ENCODE data around the gene BPI.
"Not testable (repeated sequence)": the region's sequence is repeated elsewhere in the genome, so short reads cannot be mapped to it uniquely, and the experiment has no call there.

BPI gene

DNA sequence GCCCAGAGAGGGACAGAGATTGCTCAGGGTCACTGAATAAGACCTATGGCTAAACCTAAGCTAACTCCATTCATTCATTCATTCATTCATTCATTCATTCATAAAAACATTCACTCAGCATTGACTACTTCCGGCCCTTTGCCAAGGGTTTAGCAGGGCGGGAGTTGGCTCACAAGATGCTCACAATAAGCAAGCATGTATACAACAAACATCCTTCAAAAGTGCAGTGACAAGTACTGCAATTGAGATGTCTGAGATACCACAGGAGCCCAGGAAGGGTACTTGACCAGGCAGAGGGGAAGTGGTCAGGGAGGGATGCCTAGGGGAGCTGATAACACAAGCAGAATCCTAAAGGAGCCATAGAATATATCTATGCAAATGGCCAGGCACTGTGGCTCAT lies 25.2 kb upstream of the BPI start:
- no peak for ATAC-seq

GRCh38 chr20:38281176-38281915 lies 22.6 kb upstream of the BPI start:
- ATAC-seq, result not testable (repeated sequence)

DNA sequence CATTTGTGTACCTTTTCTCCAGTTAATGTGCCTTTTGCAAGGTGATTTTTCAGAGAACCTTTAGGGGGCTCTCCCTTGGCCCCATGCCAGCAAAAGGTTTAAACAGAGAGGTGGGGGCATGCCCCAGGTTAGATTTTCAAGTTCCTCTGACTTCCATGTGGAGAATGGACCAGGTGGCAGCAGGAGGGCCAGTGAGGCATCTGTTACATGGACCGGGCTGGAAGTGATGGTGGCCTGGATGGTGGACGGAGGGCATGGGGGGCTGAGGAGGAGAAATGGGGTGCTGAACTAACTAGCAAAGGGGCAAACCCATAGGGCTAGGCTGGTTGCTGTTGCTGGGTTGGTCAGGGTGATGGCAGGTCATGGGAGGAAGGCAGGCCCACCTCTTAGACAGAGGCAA lies 20.7 kb upstream of the BPI start:
- ATAC-seq, result no peak

DNA sequence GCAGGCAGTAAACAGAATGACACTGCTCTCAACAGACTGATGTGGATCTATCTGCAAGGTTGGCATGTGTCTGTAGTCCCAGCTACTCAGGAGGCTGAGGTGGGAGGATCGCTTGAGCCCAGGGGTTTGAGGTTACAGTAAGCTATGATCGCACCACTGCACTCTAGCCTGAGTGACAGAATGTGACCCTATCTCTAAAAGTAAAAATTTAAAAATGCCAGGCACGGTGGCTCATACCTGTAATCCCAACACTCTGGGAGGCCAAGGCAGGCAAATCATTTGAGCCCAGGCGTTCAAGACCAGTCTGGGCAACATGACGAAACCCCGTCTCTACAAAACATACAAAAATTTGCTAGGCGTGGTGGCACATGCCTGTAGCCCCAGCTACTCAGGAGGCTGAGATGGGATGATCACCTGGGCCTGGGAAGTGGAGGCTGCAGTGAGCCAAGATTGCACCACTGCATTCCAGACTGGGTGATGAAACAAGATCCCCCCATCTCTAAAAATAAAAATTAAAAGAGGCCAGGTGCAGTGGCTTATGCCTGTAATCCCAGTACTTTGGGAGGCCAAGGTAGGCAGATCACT lies 19.8 kb upstream of the BPI start:
- not testable (repeated sequence) for ATAC-seq

- ATAC-seq, result no peak
Measured at GRCh38 chr20:38284893-38285444, 19.0 kb upstream of the BPI start.

DNA sequence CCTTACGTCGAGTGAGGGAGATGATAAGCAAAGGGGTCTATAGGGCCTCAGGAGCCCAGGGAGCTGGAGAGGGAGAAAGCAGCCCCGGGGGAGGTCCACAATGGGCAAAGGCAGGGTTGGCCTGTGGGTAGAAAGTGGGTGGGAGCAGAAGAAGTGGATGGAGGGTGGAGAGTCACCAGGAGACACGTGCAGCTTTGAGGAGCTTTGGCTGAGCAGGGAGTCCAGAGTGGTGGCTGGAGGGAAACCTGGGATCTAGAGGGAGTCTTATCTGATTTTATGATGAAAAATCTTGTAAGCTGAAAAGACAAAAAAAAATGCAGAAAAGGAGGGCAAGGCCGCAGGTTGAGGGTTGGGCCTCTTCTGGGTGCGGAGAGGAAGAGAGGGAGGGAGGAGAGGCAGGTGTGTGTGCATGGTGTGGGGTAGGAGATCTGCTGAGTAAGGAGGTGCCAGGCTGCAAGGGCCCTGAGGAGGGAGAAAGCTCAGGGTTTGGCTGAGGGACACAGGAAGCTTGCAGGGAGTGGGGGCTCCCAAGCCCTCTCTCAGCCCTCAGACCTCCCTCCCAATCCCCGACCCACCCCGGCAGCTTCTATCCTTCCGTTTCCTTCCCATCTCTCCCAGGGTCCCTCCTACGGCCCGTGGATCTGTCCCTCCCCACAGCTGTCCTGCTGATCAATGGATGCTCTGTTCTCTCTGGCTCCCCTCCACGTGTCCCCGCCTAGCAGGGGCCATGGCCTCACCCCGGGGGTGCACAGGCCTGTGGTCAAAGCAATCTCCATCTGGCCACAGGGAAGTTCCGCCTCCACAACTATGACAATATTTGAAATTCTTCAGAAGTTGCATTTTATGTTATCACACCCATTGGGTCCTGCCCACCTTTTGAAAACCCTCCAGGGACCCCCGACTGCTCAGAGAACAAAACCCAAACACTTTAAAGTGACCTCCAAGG lies 17.1 kb upstream of the BPI start:
- ATAC-seq, result no peak

DNA sequence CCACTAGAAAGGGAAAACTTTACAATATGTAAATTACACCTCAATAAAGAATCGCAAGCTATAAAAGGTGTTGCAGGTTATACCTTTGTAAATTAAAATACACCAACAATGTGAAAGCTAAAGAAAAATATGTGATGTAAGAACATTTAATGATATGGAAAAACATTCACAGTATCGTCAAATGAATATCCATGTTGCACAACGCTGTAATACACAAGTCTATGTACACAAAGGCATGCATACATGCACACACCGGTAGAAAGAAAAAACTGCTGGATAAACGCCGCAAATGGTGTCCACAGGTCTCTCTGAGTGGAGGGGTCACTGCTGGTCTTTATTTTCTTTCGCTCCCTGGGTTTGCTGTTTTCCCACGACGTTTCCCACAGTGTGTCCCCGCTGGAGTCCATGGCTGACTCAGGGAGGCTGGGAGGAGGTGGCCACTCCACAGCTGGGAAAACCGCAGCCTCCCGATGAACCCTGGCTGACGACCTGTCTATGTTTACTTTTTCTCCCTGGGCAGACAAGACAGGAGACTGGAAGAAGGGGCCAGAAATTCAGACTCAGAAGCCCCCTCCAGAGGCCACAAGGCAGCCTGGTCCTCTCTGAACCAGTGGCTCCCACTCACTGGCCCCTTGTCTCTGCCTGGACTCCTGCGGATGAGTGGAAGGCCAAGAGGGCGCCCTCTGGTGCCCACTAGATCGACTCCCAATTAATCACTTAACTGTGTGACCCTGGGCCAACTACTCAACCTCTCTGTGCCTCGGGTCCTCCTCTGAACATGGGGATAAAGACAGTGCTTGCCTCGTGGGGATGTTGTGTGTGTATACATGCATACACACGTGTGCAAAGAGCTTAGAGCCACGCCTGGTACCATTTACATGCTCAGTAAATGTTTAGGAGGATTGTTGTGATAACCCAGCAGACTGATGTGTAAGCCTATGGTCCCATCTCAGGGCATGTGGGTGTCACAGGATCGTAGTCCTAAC lies 12.8 kb upstream of the BPI start:
- no peak for ATAC-seq

GRCh38 chr20:38291966-38292365 lies 12.0 kb upstream of the BPI start:
- ATAC-seq, result no peak

GRCh38 chr20:38293491-38294065 lies 10.4 kb upstream of the BPI start:
- no peak for ATAC-seq

DNA sequence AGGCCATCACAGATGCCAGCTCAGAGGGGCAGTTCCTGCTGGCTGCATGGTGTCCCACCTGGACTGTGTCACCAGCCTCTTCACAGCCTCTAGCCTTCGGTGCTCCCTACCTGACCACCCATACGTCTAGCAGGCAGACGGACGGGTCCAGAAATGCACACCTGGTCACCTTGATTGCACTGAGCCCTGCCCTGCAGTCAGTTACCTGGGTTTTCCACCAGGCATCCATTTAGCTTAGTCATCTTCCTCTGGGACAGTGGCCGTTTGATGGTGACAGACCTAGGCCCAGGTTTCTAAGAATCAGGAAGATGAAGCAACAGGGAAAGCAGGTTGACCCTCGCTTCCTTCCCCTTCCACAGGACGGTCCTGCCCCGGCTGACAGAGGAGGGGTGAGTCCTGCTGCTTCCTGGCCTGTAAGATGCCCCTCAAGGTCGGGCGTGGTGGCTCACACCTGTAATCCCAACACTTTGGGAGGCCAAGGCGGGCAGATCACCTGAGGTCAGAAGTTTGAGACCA lies 9.8 kb upstream of the BPI start:
- no peak for ATAC-seq

GRCh38 chr20:38295811-38296210 lies 8.1 kb upstream of the BPI start:
- no peak for ATAC-seq

DNA sequence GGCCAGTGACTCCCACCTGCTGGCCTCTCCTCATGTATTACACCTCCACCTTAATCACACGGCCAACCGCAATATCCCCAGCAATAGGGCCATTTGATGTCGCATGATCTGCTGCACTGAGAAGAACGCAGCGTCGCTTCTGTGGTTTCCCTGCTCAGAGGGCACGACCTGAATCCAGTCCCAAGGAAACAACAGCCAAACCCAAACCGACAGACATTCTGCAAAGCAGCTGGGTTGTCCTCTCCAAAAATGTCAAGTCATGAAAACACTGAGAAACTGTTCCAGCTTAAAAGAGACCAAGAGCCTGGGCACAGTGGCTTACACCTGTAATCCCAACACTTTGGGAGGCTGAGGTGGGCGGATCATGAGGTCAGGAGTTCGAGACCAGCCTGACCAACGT lies 7.5 kb upstream of the BPI start:
- ATAC-seq, result no peak

DNA sequence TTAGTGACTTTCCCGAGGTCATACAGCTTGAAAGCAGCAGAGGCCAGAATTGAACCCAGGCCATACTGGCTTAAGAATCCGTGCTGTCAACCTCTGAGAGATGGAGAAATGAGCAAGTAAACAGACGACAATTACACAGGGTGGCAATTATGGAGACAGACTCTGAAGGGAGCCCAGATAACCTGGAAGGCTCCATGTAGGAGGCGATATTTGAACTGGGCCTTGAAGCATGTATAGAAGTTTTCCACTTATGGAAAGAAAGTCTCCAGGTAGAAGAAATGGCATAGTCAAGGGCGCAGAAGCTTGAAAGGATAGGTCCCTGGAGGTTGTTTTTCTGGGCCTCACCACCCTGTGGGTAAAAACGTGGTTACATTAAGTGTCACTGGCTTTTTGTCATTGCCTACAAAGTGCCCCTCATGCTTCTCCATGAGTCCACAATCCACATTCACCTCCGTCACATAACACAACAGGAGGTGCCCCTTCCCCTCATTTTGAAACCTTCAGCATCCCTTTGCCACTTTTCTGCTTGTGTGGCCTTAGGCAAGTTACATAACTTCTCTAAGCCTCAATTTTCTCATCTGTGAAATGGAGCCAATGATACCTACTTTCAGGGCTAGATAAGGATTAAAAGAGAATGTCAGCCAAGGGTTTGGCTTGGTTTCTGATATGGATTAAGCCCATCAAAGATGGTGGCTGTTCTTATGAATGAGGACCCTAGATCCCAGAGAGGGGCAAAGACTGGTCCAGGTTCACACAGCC lies 5.9 kb upstream of the BPI start:
- ATAC-seq, result no peak

GRCh38 chr20:38298768-38299288 lies 5.1 kb upstream of the BPI start:
- no peak for ATAC-seq

DNA sequence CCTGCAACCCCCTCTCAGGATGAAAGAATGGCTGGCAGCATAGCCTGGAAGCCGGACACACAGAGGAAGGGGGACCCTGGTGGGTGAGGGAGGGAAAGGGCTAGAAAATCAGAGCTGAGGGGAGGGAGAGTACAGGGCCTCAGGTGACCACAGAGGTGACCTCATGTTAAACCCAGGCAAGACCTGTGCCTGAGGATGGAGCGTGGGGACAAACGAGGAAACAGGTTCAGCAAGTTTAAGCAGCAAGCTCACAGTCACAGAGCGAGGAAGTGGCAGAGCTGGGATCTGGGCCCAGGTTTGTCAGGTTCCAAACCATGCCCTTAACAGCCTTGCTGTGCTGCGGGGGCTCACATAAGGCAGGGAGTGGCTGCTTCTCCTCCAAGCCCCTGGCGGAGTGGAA lies 4.0 kb upstream of the BPI start:
- ATAC-seq, result no peak

DNA sequence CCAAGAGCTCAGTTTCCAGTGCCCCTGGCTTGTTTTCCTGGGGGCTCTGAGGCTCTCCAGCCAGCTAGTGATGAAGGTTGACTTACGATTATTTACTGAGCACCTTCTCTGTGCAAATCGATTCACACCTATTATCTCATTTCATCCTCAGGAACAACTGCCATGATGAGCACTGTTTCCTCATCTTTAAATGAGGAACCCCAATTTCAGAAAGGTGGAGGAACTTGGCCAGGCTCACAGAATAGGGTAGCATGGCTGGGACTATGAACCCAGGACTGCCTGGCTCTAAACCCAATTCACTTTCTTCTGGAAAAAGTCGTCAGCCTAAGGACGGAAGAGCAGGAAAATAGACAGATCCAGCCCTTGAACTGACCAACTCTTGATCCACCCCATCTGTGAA lies 3.5 kb upstream of the BPI start:
- no peak for ATAC-seq

DNA sequence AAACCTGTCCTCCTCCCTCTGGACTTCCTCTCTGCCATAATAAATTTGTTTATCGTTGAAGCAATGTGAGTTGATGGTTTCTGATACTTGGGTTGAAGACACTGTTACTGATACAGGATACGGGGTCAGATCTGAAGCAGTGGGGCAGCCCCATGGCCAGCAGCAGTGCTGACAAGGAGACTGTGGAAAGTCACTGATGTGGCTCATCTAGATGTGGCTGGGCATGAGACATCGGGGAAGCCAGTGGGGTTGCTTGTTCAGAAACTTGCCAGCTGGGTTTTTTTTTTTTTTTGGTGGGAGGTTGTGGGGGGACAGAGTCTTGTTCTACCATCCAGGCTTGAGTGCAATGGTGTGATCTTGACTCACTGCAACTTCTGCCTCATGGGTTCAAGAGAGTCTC lies 2.6 kb upstream of the BPI start:
- ATAC-seq, result no peak

DNA sequence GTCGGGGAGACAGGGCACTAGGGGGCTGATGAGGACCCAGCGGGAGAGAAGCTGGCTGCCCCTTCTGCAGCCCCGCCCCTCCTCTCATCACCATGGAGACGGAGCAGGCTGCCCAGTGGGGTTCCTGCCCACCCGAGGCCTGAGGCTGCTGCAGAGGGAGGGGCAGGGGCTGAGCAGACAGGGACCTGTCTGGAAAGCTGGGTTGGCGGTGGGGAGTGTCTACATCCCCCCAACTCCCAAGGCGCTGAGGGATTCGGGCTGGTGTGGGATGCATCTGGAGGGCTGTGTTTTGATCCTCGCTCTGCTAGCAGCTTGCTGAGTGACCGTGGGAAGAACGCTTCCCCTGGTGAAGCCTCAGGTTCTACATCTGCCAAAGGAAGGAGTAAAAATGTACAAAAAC lies 1.2 kb upstream of the BPI start:
- no peak for ATAC-seq

GRCh38 chr20:38304845-38305447 lies 990 bp downstream of the BPI start:
- no peak for ATAC-seq

- no peak for ATAC-seq
Measured at GRCh38 chr20:38305541-38305940, 1.6 kb downstream of the BPI start.
